ENCODE data around the gene CNPY4. TPM values are rescaled to one million over a fixed set of nuclear protein-coding genes. Genes with fewer than 3 reads are reported as not detected.
A peak's percentile ranks its signal among the peaks of the same experiment; 100 is the strongest.

CNPY4 gene
- total RNA-seq, 1 donor: 25.0 TPM

- Histone ChIP-seq H3K36me3 (ENCODE audit: insufficient read depth, low read length) (peaks cover 37% of the 10 kb centered on the region), H3K79me2 (ENCODE audit: insufficient read depth, low read length) (peaks cover 50% of the 10 kb centered on the region), H3K4me2 (ENCODE audit: insufficient read depth, low read length) (no peak overlapping the region), H4K20me1 (ENCODE audit: insufficient read depth, low read length) (peaks cover 28% of the 10 kb centered on the region), H2AFZ (ENCODE audit: low read length) (no peak overlapping the region), H3K9me3 (ENCODE audit: low read depth, low read length) (no peaks in the 10 kb centered on the region), H3K4me1 (ENCODE audit: insufficient read depth, low read length) (peaks cover 17% of the 10 kb centered on the region), H3K4me3 (ENCODE audit: insufficient read depth, low read length) (no peak overlapping the region), H3K27me3 (ENCODE audit: insufficient read depth, low read length) (no peaks in the 10 kb centered on the region), H3K27ac (ENCODE audit: low read depth, low read length) (no peak overlapping the region)
- TF ChIP-seq, protein P1, sequence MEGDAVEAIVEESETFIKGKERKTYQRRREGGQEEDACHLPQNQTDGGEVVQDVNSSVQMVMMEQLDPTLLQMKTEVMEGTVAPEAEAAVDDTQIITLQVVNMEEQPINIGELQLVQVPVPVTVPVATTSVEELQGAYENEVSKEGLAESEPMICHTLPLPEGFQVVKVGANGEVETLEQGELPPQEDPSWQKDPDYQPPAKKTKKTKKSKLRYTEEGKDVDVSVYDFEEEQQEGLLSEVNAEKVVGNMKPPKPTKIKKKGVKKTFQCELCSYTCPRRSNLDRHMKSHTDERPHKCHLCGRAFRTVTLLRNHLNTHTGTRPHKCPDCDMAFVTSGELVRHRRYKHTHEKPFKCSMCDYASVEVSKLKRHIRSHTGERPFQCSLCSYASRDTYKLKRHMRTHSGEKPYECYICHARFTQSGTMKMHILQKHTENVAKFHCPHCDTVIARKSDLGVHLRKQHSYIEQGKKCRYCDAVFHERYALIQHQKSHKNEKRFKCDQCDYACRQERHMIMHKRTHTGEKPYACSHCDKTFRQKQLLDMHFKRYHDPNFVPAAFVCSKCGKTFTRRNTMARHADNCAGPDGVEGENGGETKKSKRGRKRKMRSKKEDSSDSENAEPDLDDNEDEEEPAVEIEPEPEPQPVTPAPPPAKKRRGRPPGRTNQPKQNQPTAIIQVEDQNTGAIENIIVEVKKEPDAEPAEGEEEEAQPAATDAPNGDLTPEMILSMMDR (IDR thresholded peaks at IDR 0.05; ENCODE audit: extremely low read depth, low read depth, low read length): no peak
- DNase-seq (ENCODE audit: insufficient read length, low spot score, missing footprints): peak; percentile 66
Measured at GRCh38 chr7:100155553-100156317, 36.3 kb downstream of the CNPY4 start.

GRCh38 chr7:100156331-100157068 lies 37.1 kb downstream of the CNPY4 start:
- Histone ChIP-seq H3K4me1 (ENCODE audit: insufficient read depth, low read length) (peaks cover 17% of the 10 kb centered on the region), H3K4me2 (ENCODE audit: insufficient read depth, low read length) (peak overlapping the region; percentile 77), H3K79me2 (ENCODE audit: insufficient read depth, low read length) (peaks cover 46% of the 10 kb centered on the region), H3K9me3 (ENCODE audit: low read depth, low read length) (no peaks in the 10 kb centered on the region), H3K4me3 (ENCODE audit: insufficient read depth, low read length) (no peak overlapping the region), H3K27ac (ENCODE audit: low read depth, low read length) (no peak overlapping the region), H2AFZ (ENCODE audit: low read length) (no peak overlapping the region), H3K36me3 (ENCODE audit: insufficient read depth, low read length) (peaks cover 37% of the 10 kb centered on the region), H4K20me1 (ENCODE audit: insufficient read depth, low read length) (peaks cover 28% of the 10 kb centered on the region), H3K27me3 (ENCODE audit: insufficient read depth, low read length) (no peaks in the 10 kb centered on the region)
- peak; percentile 65 for DNase-seq (ENCODE audit: insufficient read length, low spot score, missing footprints)
- TF ChIP-seq, protein P1 (IDR thresholded peaks at IDR 0.05; ENCODE audit: extremely low read depth, low read depth, low read length): no peak

- no peak for DNase-seq (ENCODE audit: insufficient read length, low spot score, missing footprints)
- TF ChIP-seq, protein P1 (IDR thresholded peaks at IDR 0.05; ENCODE audit: extremely low read depth, low read depth, low read length): no peak
- no peaks in the 10 kb centered on the region for H3K9me3 ChIP-seq (ENCODE audit: low read depth, low read length)
- no peak overlapping the region for H2AFZ ChIP-seq (ENCODE audit: low read length)
- H3K4me2 ChIP-seq (ENCODE audit: insufficient read depth, low read length): peak overlapping the region; percentile 77
- peaks cover 44% of the 10 kb centered on the region for H3K79me2 ChIP-seq (ENCODE audit: insufficient read depth, low read length)
- no peaks in the 10 kb centered on the region for H3K27me3 ChIP-seq (ENCODE audit: insufficient read depth, low read length)
- H3K4me1 ChIP-seq (ENCODE audit: insufficient read depth, low read length): peaks cover 17% of the 10 kb centered on the region
- peaks cover 28% of the 10 kb centered on the region for H4K20me1 ChIP-seq (ENCODE audit: insufficient read depth, low read length)
- H3K36me3 ChIP-seq (ENCODE audit: insufficient read depth, low read length): peaks cover 37% of the 10 kb centered on the region
- H3K27ac ChIP-seq (ENCODE audit: low read depth, low read length): peak overlapping the region; percentile 24
- H3K4me3 ChIP-seq (ENCODE audit: insufficient read depth, low read length): peak overlapping the region; percentile 92
Measured at GRCh38 chr7:100157069-100157333, 37.6 kb downstream of the CNPY4 start.

Measured in osteoblast (primary cell).